HuH-7.5 (cell line): Measurements from ENCODE around the gene LPAR3.

ENCODE experiments used
- DNase-seq: peaks from one replicate; pipeline ENCODE4 v3.0.0; 2011; ENCODE audit warnings: low spot score

LPAR3 gene

DNA sequence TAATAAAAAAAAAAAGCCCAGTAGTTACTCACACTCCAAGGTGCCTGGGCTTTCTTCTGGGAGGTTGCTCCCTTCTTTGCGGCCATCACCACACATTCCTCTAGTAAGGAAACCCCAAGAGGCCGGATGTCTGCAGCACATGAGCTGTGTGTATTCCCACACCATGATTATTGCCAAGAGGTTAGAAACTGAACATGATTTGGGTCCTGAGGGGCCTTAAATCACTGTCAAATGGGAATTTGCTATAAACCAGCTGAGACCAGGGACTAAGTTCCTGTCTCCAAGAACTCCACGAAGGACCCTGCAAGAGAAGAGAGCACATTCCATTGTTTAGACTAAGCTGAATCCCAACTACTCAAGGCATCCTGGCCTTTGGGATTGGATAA is 117.5 kb downstream of the LPAR3 start:
- DNase-seq, result no peak

DNA sequence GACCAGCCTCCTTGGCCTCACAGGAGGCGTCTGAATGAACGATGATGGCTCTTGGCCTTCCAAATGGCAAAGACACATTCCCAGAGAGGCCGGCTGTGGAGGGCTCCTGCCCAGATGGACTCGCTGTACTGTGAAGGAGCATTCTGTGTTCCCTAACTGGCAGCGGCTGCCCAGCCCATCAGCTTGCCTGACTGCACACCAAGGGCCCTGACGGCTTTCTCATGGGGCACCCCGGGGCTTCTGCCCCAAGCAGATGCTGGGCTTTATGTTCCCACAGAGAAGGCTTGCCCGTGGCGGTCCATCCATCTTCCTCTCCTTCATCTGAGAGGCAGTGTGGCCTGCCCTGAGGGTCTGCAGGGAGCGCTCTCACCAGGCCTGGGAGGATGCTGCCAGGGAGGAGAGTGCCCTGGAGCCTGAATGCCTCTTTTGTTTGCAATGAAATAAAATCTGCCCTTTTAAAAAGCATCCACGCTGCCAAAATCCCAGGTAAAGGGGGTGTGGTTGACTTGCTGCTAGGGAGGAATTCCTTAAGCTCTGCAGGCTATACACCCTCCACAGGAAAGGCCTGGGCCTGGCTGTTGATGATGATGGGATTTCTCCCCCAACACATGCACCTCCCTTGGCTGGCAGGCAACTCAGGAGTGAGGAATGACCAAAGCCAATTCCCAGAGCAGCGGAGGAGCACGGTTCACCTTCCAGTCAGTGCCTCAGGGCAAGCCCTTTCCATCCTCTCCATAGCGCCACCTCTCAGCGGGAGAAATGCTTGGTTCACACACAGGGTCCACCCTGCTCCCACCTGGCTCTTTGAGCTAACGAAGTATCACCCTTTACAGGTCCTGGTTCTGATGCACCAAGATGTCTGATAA is 118.1 kb downstream of the LPAR3 start:
- DNase-seq, result no peak

DNA sequence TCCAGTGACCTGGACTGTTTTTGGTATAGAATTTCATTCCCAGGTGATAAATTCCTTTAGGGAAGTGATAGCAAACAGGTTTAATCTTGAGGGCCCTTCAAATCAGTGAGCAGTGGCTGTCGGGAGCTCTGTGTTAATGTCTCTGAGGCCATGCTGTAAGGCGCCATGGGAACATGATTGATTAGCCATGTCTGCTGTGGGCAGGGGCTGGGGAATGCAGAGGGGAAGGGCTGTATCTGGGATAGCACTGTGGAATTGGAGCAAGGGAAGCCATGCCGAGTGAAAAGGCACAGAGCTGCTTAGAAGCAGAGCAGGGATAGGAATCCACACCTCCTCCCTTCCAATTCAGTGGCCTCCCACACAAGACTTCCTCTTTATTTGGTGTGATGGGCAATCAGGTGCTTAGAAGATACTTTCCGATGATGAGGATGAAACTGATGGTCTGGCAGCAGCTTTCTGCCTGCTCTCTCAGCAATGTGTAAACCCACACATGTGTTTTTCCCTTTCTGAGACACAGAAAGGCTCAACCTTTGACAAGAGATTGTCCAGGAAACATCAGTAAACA is 119.0 kb downstream of the LPAR3 start:
- no peak for DNase-seq

DNA sequence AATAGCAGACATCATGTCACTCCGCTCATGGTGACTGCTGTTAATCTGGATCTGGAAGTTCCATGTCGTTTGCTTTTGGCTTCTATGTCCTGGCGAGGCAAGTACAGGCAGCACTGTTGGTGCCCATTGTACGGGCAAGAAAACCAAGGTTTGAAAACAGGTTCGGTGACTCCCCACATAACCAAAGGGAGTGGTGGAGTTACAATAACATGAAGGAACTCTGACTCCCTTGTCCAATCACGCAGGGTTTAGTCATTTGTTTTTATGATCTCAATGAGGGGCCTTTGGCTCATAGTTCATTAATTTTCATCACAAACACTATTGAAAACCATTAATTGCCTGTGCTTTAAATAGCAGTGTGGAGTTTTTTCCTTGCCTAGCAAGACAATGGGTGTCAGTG is 119.8 kb downstream of the LPAR3 start:
- DNase-seq, result no peak

DNA sequence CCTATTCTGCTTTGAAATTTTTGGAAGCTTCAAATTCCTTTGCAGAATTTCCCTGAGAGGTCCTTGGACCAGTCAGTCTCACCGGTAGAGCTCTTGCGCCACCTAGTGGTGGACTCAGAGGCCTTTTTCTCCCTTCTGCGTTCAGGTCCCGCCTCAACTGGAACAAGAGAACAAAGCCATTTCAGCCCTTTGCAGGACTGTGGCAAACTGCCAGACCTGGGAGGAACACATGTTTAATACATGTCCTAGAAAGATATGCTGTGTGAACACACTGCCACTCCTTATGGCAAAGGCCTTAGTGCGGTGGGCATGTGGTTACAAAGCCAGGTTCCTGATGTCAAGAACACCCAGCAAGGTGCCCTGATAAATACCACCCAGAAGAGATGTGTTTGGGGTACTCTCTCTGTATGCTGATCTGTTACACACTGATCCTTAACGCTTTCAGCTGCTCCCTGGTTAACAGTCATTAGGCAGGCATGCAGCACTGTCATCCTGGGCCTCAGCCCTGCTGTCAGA is 120.5 kb downstream of the LPAR3 start:
- peak; percentile 57 for DNase-seq

DNA sequence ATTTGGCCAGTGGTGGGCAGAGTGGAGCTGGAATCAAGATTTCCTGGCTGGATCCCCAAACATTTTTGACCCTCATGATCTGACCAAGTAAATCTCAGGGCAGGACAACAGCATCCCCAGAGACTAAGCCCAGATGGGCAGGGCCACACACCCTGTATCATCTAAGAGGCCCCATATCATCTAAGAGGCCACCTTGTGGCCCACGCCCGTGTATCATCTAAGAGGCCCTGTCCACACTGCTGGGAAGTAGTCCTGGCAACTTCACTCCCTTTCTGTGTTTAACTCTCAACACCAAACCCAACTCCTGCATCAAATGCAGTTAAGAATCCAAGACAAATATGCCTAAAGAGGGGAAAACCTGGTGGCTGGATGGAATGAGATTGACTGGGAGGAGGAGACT is 121.1 kb downstream of the LPAR3 start:
- DNase-seq, result no peak

DNA sequence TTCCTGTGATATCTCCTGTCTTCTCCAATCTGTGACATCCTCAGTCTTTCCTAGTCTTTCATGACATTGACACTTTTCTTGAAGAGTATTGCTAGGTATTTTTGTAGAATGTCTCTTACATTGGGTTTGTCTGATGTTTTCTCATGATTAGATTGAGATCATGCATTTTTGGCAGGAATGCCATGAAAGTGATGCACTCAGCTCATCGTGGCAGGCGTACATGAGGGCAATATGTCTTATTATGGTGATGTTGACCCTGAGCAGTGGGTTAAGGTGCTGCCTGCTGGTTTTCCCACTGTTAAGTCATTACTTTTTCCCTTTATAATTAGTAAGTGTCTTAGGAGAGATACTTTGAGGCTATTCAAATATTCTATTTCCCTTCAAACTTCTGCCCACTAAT is 122.5 kb downstream of the LPAR3 start:
- no peak for DNase-seq

DNA sequence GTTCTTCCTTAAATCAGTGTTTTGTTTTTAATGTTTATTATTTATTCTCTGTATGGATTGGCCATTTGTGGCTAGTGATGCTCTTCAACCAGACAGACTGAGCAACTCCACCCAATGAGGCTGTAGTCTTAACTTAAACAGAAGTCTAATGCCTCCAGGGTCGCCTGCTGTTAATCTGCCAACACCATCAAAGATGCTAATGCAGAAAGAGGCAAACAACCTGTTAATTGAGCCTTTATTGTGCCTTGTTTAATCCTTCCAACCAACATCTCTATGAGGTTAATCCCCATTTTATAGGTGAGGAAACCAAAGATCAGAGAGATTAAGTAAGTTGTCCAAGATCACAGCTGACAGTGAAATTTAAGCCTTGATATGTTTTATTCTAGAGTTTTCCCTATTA is 123.4 kb downstream of the LPAR3 start:
- no peak for DNase-seq

DNA sequence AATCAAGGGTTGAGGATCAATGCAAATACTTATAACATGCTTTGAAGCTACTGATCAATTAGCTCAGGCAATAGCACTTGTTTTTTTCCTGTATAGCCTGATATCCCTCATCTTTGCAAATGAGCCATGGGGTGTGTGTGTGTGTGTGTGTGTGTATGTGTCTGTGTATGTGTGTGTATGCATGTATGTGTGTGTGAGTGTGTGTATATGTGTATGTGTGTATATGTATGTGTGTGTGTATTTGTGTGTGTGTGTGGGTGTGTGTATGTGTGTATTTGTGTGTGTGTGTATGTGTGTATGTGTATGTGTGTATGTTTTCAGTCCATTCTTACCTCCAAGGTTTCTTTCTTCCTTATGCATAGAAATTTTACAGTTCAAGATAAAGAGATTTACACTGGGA is 124.4 kb downstream of the LPAR3 start:
- DNase-seq, result no peak

DNA sequence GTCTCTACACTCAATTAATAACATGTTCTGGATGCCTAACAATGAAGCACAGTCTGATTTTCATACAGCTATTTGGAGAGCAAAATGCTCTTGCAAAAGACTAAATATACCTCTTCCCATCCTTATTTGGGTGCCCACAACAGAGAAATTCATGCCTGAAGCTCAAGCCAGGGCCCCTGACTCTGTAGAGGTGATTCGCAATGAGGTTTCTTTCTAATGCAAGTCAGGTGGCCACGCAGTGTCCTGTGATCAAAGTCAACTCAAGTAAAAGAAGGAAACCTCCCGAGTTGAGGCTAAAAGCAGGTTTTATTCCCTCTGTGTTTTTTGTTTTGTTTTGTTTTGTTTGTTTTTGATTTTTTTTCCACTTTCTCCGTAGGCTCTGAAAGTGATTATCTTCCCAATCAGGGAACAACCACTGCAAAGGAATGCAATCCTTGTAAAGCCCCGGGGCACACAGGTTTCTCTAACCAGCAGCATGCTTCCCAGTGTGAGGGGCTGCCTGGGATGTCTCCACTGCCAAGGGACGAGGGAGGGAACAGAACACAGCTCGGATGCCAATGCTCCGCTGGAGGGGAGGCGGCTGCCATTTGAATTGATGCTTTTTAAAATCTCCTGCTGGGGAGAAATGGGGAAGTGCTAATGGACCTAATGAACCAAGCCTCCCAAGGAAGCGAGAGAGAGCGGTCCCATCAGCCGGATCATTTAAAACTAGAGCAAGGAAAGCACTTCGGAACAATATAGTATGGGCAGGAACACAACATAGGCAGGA is 128.9 kb downstream of the LPAR3 start:
- no peak for DNase-seq

DNA sequence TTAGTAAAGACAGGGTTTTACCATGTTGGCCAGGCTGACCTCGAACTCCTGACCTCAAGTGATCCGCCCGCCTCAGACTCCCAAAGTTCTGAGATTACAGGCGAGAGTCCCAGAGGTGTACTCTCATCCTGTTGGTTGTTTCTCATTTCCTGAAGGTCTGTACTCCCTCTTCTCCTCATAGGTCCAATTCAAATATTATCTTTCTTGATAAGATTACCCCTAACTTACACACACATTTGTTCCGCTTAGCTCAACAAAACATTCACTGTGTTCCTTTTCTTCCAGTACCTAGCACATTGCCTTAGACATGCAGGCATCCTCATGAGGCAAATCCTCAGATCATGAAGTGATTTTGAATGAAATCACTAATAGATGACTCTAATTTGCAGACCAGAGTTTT is 130.3 kb downstream of the LPAR3 start:
- DNase-seq, result no peak
